ENCODE data around the gene DCPS.

DCPS gene

DNA sequence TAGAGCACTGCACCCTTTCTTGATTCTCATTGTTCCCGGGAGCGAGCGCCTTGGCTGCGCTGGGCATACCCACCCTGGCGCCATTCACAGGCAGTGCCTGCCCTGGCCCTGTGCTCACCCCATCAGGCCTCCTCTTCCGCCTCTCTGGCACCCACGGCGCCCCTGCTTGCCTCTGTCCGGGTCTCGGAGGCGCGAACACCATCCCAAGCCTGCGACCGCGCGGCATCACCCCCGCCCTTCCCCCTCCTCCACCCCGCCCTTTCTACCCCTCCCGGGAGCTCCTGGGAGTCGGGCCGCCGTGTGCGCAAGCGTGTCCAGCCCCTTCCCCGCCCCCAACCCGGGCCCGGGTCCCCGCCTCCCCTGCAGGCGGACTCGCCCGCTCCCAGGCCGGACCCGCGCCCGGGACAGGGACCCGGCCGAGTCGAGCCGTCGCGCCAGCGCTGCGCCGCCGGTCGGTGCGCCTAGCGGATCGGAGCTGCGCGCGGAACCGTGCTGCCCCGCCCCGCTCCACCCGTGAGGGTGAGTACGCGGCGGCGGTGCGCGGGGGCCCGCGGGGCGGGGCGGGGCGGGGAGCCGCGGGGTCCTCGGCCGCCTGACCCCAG is 51.6 kb downstream of the DCPS start, which contains the start of gene ST3GAL4:
Gene ST3GAL4, plus strand, starts transcription at position 363 of the 602 bp plus-strand sequence. CDS start 50,470 bp downstream, outside the sequence.
- DNase-seq (ENCODE audit: low read depth), result peak; percentile 66
- H3K4me3 ChIP-seq (ENCODE audit: low read depth, low read length), result peak within 1 kb of the TSS; percentile 87
- TF ChIP-seq CTCF (conservative IDR thresholded peaks at IDR 0.05; ENCODE audit: low read depth, low read length), result no peak

GRCh38 chr11:126355926-126356897 is 52.4 kb downstream of the DCPS start:
- peak; percentile 31 for DNase-seq (ENCODE audit: low read depth)
- peak overlapping the region; percentile 87 for H3K4me3 ChIP-seq (ENCODE audit: low read depth, low read length)
- TF ChIP-seq CTCF (conservative IDR thresholded peaks at IDR 0.05; ENCODE audit: low read depth, low read length), result no peak

DNA sequence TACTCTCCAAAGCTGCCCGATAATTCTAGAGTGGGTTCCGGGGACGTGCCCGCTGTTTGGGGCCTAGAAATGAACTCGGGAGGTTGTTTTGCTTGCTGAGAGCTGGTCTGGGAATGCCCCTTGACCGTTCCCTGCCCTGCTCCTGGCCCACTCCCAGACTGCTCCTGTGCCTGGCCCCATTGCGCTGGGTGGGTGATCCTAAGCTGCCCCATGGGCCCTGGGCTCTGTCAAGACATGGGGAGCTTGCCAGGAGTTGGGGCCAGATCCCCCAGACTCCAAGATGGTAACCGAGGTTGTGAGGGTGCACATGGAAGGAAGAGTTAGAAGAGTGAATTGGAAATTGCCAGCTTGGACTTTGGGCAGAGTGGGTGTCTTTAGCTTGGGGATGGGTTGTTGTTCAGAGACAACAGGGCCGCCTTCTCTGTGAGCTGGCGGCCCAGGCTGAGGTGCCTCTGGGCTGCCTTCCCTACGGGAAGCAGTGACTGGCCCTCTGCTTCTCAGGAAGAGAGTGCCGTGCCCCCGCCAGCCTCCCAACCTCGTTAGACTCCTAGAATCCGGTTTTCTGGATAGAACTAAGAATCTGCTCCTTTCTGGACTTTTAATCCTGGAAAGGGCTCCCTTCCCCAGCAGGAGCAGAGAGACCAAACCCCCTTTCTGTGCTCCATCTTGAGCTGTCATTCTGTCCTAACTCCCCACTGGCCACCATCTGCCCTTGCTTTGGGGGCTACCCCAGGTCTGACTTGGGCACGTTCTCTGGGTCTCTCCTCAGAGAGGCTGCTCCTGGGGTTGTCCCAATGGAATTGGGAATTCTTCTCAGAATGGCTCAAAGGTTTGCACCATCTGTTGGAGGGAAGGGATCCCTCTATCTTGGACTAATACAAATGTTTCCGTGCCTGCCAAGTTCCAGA is 53.4 kb downstream of the DCPS start:
- no peak for DNase-seq (ENCODE audit: low read depth)
- TF ChIP-seq CTCF (conservative IDR thresholded peaks at IDR 0.05; ENCODE audit: low read depth, low read length), result no peak
- H3K4me3 ChIP-seq (ENCODE audit: low read depth, low read length), result peak overlapping the region; percentile 87

DNA sequence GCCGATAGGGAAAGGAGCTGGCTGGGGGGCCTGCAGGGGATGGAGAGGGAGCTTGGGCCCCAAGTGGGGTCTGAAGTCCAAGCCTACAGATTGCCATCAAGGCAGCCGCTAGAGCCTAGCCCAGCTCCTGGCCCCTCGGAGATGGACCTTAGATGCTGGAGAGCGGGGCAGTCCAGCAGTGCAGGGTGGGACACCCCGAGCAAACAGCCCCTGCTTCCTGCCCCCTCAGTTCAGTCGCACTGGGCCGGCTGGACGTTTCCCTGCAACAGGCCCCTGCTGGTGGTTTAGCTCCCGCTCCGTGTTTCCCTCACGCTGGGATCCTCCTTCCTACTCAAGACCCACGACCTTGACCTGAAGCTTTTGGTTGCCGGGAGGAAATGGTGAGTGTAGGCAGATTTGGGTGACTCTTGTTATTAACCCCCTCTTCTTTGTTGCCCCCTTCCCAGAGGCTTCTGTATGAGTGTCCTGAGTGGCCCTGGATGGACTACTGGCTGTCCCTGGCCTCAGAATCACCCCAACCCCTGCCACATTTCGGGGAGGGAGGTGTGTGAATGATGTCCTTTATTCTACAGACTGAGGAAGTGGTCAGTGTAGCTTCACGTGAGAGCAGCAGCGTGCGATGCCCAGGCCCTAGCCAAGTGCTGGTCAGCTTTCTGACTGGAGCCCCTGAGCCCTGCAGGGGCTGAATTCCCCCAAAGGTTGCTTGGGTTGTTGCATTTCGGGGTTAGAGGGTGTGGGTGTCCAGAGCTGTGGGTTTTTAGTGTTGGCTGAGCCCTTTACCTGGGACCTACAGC is 54.3 kb downstream of the DCPS start:
- TF ChIP-seq CTCF (conservative IDR thresholded peaks at IDR 0.05; ENCODE audit: low read depth, low read length), result peak; percentile 10
- DNase-seq (ENCODE audit: low read depth), result no peak
- H3K4me3 ChIP-seq (ENCODE audit: low read depth, low read length), result no peak overlapping the region

- no peak overlapping the region for H3K4me3 ChIP-seq (ENCODE audit: low read depth, low read length)
- no peak for TF ChIP-seq CTCF (conservative IDR thresholded peaks at IDR 0.05; ENCODE audit: low read depth, low read length)
- DNase-seq (ENCODE audit: low read depth), result no peak
These were observed 54.9 kb downstream of the DCPS start for GRCh38 chr11:126358763-126359160.
